ENCODE results near the gene GRAP2.

GRAP2 gene

DNA sequence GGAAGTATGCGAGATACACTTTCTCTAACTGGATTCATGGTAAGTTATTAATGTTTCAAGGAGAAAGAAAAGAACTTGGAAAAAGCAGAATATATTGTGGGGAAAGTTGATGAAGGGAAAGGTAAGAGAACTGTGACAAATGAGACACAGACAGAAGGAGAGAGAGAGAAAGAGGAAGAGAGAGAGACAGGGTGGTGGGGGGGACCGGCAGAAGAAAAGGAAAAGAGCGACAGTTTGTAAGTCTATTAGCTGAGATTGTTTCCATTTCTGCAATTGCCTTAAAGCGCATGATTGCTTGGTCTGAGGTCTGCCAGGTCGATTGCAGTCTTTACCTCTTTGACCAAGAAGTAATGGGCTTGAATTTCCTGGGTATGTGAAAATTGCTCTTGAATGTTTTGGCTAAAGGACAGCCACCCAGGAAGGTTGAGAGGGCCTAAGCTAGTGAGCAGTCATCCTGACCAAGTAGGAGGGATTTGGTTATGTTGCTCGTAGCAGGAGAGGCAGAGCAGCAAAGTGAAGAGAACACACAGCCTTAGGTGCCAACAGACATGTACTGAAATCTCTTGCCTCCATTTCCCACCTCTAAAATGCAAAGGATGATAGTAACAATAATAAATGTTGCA is 35.8 kb downstream of the GRAP2 start:
- Histone ChIP-seq H3K4me1 (ENCODE audit: control insufficient read depth, insufficient read depth, low read length, poor library complexity, severe bottlenecking) (peaks cover 7% of the 10 kb centered on the region), H3K27ac (ENCODE audit: low read depth, low read length, severe bottlenecking) (no peak overlapping the region), H3K9me3 (ENCODE audit: control insufficient read depth, low read length) (no peaks in the 10 kb centered on the region), H3K4me3 (ENCODE audit: extremely low read depth, insufficient read depth, low read length, poor library complexity, severe bottlenecking) (no peak overlapping the region), H3K36me3 (ENCODE audit: control insufficient read depth, insufficient read depth, low read length) (no peaks in the 10 kb centered on the region)
- 82 to 88% methylated on average over 5 of the region's 6 CpGs for WGBS, 2 experiments (ENCODE audit: insufficient coverage in 2 of 2)

DNA sequence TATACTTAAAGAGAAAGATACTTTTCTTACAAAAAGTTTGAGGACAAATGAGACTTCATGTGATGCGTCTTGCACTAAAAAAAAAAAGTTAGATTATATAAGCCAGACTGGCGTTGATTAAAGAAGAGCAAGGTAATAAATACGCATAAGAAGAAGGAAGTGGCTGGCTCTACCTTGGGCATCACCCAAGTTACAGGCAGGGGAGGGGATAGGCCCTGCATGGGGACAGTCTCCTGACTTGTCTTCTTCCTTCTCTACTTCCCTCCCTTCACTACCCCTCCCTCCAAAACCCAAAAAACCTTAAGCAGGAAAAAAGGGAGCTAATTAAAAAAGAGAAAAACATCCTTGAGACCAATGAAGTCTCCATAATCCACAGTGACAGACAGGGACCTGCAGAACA is 37.0 kb downstream of the GRAP2 start:
- Histone ChIP-seq H3K4me1 (ENCODE audit: control insufficient read depth, insufficient read depth, low read length, poor library complexity, severe bottlenecking) (peaks cover 7% of the 10 kb centered on the region), H3K4me3 (ENCODE audit: extremely low read depth, insufficient read depth, low read length, poor library complexity, severe bottlenecking) (no peak overlapping the region), H3K27ac (ENCODE audit: low read depth, low read length, severe bottlenecking) (no peak overlapping the region), H3K36me3 (ENCODE audit: control insufficient read depth, insufficient read depth, low read length) (no peaks in the 10 kb centered on the region), H3K9me3 (ENCODE audit: control insufficient read depth, low read length) (no peaks in the 10 kb centered on the region)
- WGBS, 2 experiments (ENCODE audit: insufficient coverage in 2 of 2) = 100% methylated on average over 1 to 2 of the region's 3 CpGs

DNA sequence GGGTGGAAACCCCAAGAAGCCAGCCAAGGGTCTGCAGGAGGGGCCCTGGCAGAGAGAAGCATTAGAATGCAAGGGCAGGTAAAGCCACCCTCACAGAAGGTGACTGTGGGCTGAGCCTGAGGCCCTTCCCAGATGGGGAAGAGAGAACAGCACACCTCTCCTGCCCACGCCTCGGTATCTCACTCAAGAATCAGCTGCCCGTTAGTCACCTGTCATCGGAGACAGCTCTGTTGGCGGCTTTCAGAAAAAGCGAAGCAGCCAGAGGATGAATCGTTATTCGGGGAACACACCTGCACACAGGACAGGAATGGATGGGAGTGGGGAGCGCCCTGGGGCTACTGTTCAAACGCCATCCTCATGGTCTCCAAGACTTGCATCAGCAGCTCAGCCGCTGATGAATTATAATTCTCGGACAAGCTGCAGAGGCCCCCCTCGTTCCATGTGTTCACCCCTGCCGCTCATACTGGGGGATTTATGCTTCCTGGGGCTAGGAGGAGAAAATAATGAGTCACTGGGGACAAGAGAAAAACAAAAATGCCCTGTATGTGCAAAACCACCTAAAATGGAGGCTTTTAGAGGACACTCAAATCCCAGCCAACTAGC is 37.7 kb downstream of the GRAP2 start:
- peaks cover 7% of the 10 kb centered on the region for H3K4me1 ChIP-seq (ENCODE audit: control insufficient read depth, insufficient read depth, low read length, poor library complexity, severe bottlenecking)
- WGBS, 2 experiments (ENCODE audit: insufficient coverage in 2 of 2) = 95% methylated on average over 10 to 11 of the region's 14 CpGs
- H3K27ac ChIP-seq (ENCODE audit: low read depth, low read length, severe bottlenecking) = no peak overlapping the region
- H3K4me3 ChIP-seq (ENCODE audit: extremely low read depth, insufficient read depth, low read length, poor library complexity, severe bottlenecking) = no peak overlapping the region
- no peaks in the 10 kb centered on the region for H3K36me3 ChIP-seq (ENCODE audit: control insufficient read depth, insufficient read depth, low read length)
- H3K9me3 ChIP-seq (ENCODE audit: control insufficient read depth, low read length) = no peaks in the 10 kb centered on the region

DNA sequence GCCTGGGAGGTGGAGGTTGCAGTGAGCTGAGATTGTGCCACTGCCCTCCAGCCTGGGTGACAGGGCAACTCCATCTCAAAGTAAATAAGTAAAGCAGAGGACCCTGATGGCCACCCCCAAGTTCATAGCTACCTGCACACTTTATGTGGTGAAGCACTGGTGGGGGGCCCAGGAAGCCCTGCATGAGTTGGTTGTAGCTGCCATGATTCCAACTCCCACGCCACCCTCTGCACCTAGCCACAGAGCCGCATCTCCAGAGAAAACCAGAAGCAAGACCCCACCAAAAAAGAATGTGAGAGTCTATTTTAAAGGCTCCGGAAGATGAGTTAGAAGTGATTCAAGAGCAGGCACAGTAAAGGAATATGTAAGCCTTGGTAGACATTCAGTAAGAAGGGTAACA is 38.9 kb downstream of the GRAP2 start:
- no peaks in the 10 kb centered on the region for H3K36me3 ChIP-seq (ENCODE audit: control insufficient read depth, insufficient read depth, low read length)
- H3K4me3 ChIP-seq (ENCODE audit: extremely low read depth, insufficient read depth, low read length, poor library complexity, severe bottlenecking) = no peak overlapping the region
- 78 to 86% methylated on average over 1 of the region's 3 CpGs for WGBS, 2 experiments (ENCODE audit: insufficient coverage in 2 of 2)
- H3K27ac ChIP-seq (ENCODE audit: low read depth, low read length, severe bottlenecking) = no peak overlapping the region
- no peaks in the 10 kb centered on the region for H3K9me3 ChIP-seq (ENCODE audit: control insufficient read depth, low read length)
- H3K4me1 ChIP-seq (ENCODE audit: control insufficient read depth, insufficient read depth, low read length, poor library complexity, severe bottlenecking) = peaks cover 8% of the 10 kb centered on the region

DNA sequence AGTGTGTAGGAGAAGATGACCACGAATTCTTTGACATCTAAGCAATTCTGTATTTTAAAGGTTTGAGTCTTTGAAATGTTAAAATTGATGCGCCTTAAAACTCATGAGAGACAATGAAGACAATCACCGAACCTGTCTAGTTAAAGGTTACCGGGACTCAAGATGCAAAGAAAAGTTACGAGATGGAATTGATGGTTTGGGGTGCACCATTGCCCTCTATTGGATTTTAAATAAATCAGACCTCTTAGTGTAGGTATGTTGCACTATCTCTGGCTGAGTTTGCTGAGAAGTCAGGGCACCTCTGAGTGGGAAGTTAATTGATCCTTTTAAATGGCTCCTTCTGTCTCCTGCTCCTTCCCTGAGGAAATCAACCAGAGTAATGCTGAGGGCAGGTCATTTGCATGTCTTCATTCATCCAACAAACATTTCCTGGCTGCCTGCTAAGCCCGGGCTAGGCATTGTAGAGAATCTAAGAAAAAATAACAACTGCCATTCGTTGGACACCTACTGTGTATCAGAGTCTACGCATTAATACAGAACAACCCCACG is 39.9 kb downstream of the GRAP2 start:
- 59 to 69% methylated on average over 9 of the region's 9 CpGs for WGBS, 2 experiments (ENCODE audit: insufficient coverage in 2 of 2)
- no peaks in the 10 kb centered on the region for H3K9me3 ChIP-seq (ENCODE audit: control insufficient read depth, low read length)
- H3K36me3 ChIP-seq (ENCODE audit: control insufficient read depth, insufficient read depth, low read length) = no peaks in the 10 kb centered on the region
- H3K4me3 ChIP-seq (ENCODE audit: extremely low read depth, insufficient read depth, low read length, poor library complexity, severe bottlenecking) = no peak overlapping the region
- peaks cover 15% of the 10 kb centered on the region for H3K4me1 ChIP-seq (ENCODE audit: control insufficient read depth, insufficient read depth, low read length, poor library complexity, severe bottlenecking)
- no peak overlapping the region for H3K27ac ChIP-seq (ENCODE audit: low read depth, low read length, severe bottlenecking)

DNA sequence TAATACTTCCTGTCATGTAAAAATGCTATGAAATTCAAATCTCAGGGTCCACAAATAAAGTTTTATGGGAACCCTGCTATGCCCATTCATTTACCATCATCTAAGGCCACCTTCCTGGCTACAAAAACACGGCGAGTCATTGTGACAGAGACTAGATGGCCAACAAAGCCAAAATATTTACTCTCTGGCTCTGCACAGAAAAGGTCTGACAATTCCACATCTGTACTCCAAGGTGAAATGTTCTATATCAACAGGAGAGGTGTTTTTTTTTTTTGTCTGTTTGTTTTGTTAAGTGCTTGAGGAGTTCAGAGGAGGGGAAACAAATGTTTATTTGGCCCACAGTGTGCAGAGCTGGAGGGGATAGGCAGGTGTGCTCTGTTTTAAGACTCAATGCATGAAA is 40.7 kb downstream of the GRAP2 start:
- WGBS, 2 experiments (ENCODE audit: insufficient coverage in 2 of 2) = 94 to 95% methylated on average over 2 of the region's 2 CpGs
- Histone ChIP-seq H3K4me1 (ENCODE audit: control insufficient read depth, insufficient read depth, low read length, poor library complexity, severe bottlenecking) (peaks cover 19% of the 10 kb centered on the region), H3K4me3 (ENCODE audit: extremely low read depth, insufficient read depth, low read length, poor library complexity, severe bottlenecking) (no peak overlapping the region)

DNA sequence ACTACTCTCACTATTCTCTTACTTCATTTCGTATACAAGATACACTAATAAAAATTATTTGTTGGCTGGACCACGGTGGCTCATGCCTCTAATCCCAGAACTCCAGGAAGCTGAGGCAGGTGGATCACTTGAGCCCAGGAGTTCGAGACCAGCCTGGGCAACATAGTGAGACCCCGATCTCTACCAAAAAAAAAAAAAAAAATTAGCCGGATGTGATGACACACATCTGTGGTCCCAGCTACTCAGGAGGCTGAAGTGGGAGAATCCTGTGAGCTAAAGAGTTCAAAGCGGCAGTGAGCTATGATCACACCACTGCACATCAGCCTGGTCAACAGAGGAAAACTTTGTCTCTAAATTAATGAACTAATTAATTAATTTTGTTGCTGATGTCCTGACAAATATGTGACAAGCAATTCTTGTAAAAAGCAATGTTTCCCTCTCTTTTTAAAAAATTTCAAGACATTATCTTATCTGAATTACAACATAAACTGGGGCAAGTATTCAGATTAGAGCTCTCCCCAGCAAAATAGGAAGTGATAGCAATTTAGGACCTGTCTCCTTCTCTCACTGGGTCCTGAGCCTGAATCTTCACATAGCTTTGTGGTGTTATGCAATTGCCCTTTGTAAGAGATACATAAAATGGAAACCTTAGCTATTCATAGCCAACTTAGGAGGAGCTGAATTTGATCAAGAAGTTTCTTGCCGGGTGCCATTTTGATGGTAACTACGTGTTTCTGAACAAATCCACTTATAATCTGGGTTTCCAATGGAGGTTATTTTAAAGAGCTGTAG is 41.8 kb downstream of the GRAP2 start:
- Histone ChIP-seq H3K36me3 (ENCODE audit: control insufficient read depth, insufficient read depth, low read length) (no peaks in the 10 kb centered on the region), H3K9me3 (ENCODE audit: control insufficient read depth, low read length) (no peaks in the 10 kb centered on the region), H3K4me3 (ENCODE audit: extremely low read depth, insufficient read depth, low read length, poor library complexity, severe bottlenecking) (no peak overlapping the region), H3K27ac (ENCODE audit: low read depth, low read length, severe bottlenecking) (no peak overlapping the region), H3K4me1 (ENCODE audit: control insufficient read depth, insufficient read depth, low read length, poor library complexity, severe bottlenecking) (peaks cover 29% of the 10 kb centered on the region)
- WGBS, 2 experiments (ENCODE audit: insufficient coverage in 2 of 2) = 98 to 100% methylated on average over 3 to 7 of the region's 8 CpGs

More for the DNA sequence above, 40.7 kb downstream of the GRAP2 start:
- Histone ChIP-seq H3K36me3 (ENCODE audit: control insufficient read depth, insufficient read depth, low read length) (no peaks in the 10 kb centered on the region), H3K27ac (ENCODE audit: low read depth, low read length, severe bottlenecking) (no peak overlapping the region), H3K9me3 (ENCODE audit: control insufficient read depth, low read length) (no peaks in the 10 kb centered on the region)

DNA sequence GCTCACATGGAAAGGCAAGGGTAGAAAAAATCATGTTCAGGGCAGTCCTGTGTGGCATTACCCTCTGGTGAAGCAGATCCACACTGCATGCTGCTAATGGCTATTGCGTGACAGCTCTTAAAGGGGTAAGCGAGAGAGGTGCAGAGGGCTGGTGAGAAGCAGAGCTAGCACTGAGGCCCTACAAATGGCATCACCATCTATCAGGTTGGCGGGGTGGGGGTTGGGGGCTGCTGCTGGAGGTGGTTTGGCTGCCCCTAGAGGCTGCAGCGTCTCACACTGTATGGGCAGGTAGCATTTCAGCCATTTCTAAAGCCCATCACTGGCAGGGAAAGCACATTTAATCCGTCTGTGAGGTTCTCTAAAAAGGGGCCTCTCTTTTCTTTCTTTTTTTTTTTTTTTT is 42.5 kb downstream of the GRAP2 start:
- H3K9me3 ChIP-seq (ENCODE audit: control insufficient read depth, low read length) = no peaks in the 10 kb centered on the region
- H3K4me3 ChIP-seq (ENCODE audit: extremely low read depth, insufficient read depth, low read length, poor library complexity, severe bottlenecking) = no peak overlapping the region
- H3K36me3 ChIP-seq (ENCODE audit: control insufficient read depth, insufficient read depth, low read length) = no peaks in the 10 kb centered on the region
- 70 to 100% methylated on average over 2 to 4 of the region's 5 CpGs for WGBS, 2 experiments (ENCODE audit: insufficient coverage in 2 of 2)
- no peak overlapping the region for H3K27ac ChIP-seq (ENCODE audit: low read depth, low read length, severe bottlenecking)
- H3K4me1 ChIP-seq (ENCODE audit: control insufficient read depth, insufficient read depth, low read length, poor library complexity, severe bottlenecking) = peaks cover 36% of the 10 kb centered on the region

DNA sequence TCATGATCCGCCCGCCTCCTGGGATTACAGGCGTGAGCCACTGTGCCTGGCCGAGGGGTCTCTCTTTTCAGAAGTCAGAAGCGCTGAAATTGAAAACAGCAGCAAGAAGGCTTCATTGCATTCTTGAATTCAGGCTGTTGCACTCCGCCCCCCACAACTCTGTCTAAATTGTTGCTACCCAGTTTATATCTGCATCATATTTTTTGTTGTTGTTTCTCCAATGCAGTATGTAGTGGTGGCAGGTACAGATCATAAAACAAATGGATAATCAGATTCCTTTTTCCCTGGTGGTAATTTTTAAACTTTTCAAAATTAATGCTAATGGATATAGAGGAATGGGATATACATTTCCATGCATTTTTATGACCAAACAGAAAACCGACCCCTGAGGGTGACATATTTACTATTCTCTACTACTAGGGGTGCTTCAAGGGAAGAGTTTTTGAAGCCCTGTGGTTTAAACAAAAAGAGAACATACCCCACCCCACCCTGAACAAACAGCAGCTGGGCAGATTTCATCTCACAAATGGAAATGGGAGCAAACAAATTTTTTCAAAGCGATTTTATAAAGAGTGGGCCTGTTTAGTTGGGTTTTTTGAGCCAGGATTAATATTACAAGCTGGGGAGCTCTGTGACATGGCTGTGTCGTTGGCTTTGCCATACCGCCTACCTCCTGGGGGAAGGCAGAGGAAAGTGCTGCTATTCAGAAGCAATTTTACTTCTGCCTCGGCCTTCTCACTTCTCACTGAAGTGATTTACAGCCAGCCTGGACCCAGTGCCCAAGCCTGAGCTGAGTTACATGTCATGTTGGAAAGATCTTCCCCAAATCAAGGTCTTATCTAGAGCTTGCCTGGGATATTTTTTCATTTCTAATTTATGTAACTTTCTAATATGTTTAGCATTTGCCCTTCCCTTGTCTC is 43.3 kb downstream of the GRAP2 start:
- 82 to 86% methylated on average over 8 of the region's 11 CpGs for WGBS, 2 experiments (ENCODE audit: insufficient coverage in 2 of 2)
- H3K9me3 ChIP-seq (ENCODE audit: control insufficient read depth, low read length) = no peaks in the 10 kb centered on the region
- H3K27ac ChIP-seq (ENCODE audit: low read depth, low read length, severe bottlenecking) = no peak overlapping the region
- no peaks in the 10 kb centered on the region for H3K36me3 ChIP-seq (ENCODE audit: control insufficient read depth, insufficient read depth, low read length)
- no peak overlapping the region for H3K4me3 ChIP-seq (ENCODE audit: extremely low read depth, insufficient read depth, low read length, poor library complexity, severe bottlenecking)
- H3K4me1 ChIP-seq (ENCODE audit: control insufficient read depth, insufficient read depth, low read length, poor library complexity, severe bottlenecking) = peaks cover 41% of the 10 kb centered on the region

DNA sequence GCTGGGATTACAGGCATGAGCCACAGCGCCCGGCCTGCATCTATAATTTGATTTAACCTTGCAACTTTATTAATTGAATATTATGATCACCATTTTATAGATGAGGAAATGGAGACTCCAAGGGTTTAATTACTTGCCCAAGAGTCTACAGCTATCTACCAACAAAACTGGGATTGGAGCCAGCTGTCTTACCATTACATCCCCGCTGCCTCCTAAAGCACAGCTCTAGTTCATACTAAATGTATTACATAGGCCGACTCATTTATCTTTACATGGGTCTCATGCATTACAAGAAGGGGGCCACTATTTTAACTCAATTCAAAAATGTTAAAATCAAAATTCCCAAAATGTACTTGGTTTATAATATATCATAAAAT is 45.2 kb downstream of the GRAP2 start:
- no peaks in the 10 kb centered on the region for H3K36me3 ChIP-seq (ENCODE audit: control insufficient read depth, insufficient read depth, low read length)
- H3K27ac ChIP-seq (ENCODE audit: low read depth, low read length, severe bottlenecking) = peak overlapping the region; percentile 81
- H3K9me3 ChIP-seq (ENCODE audit: control insufficient read depth, low read length) = no peaks in the 10 kb centered on the region
- WGBS, 2 experiments (ENCODE audit: insufficient coverage in 2 of 2) = 91 to 100% methylated on average over 1 of the region's 4 CpGs
- no peak overlapping the region for H3K4me3 ChIP-seq (ENCODE audit: extremely low read depth, insufficient read depth, low read length, poor library complexity, severe bottlenecking)
- peaks cover 37% of the 10 kb centered on the region for H3K4me1 ChIP-seq (ENCODE audit: control insufficient read depth, insufficient read depth, low read length, poor library complexity, severe bottlenecking)

Measured in mesodermal cell (in vitro differentiated cells).